Hepatocyte (in vitro differentiated cells): ENCODE results near the gene DCDC2.

ENCODE experiments used
- CTCF ChIP-seq: fragments of 200-600 bp; sonication (generic); IDR thresholded peaks from 2 replicates; pipeline ENCODE4 v1.5.1; 2016; ENCODE audit warnings: antibody characterized with exemption, mild to moderate bottlenecking; ENCODE audit not compliant: poor library complexity
- EZH2 ChIP-seq: fragments of 200-600 bp; sonication (generic); IDR thresholded peaks from 2 replicates; pipeline ENCODE4 v1.6.1; 2016; ENCODE audit warnings: antibody characterized with exemption, mild to moderate bottlenecking, borderline replicate concordance
- EZH2phosphoT487 ChIP-seq: fragments of 200-600 bp; sonication (generic); IDR thresholded peaks from one replicate; pipeline ENCODE4 v1.6.1; 2018; ENCODE audit warnings: antibody characterized with exemption, mild to moderate bottlenecking, low read depth, moderate library complexity; ENCODE audit not compliant: unreplicated experiment, severe bottlenecking

GRCh38 chr6:24131751-24132150, 226.1 kb downstream of the DCDC2 start:
- TF ChIP-seq CTCF (no peak), EZH2 (no peak), EZH2phosphoT487 (no peak)
